ENCODE results near the gene DOK3. TPM values are rescaled to one million over a fixed set of nuclear protein-coding genes. Genes with fewer than 3 reads are reported as not detected.

The DOK3 gene
- total and polyA plus RNA-seq, 4 donors = 15.6 to 146 (median 47.8) TPM

DNA sequence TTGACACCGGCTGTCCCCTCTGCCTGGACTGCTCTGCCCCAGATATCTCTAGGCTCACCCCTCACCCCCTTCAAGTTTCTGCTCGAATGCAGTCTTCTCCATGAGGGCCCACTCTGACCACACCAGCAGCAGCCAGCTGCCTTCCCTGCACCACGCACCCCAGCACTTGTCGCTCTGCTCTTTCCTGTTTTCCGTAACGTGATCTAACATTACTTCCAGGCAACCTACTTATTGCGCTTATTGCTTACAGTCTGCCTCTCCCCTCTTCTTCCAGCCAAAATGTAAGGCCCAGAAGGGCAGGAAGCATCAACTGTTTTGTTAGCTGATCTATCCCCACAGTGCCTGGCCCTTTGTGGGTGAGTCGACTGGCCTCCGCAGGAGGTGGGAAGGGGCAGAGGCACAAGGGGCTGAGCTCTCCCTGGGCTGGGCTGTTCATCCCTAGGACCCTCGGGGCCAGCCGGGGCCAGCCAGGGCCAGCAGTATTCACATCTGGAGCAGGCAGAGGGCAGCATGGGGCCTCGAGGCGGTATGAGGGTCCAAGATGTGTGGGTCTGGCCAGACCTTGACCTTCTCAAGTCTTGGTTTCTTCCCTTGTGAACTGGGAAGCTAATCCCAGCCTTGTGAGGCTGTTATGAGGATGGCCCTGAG is 24.6 kb downstream of the DOK3 start:
- WGBS, 2 donors = 76 to 79% methylated on average over 13 of the region's 13 CpGs
- no peak for DNase-seq

GRCh38 chr5:177483994-177484901 is 25.4 kb downstream of the DOK3 start:
- DNase-seq = no peak
- peaks cover 0 to 50% (median 23%) of the 10 kb centered on the region in 4 donors for H3K36me3 ChIP-seq (ENCODE audit: control insufficient read depth in 4 of 4, insufficient read depth in 4 of 4, low read length in 4 of 4)
- no peak overlapping the region for H3K4me3 ChIP-seq
- no peak for TF ChIP-seq CTCF (IDR thresholded peaks at IDR 0.05; ENCODE audit: control extremely low read depth, extremely low read depth)
- WGBS, 2 donors = 93% methylated on average over 22 of the region's 22 CpGs
- H3K27me3 ChIP-seq (ENCODE audit: control insufficient read depth in 3 of 3, insufficient read depth in 3 of 3, low read length in 2 of 3) = no peaks in the 10 kb centered on the region
- peaks cover 0 to 9% (median 4%) of the 10 kb centered on the region in 5 donors for H3K4me1 ChIP-seq (ENCODE audit: control insufficient read depth in 5 of 5, insufficient read depth in 5 of 5, low read length in 5 of 5)
- peaks cover 0 to 3% (median 0%) of the 10 kb centered on the region in 4 donors for H3K9me3 ChIP-seq (ENCODE audit: control insufficient read depth in 4 of 4, insufficient read depth in 3 of 4, low read length in 3 of 4)
- H3K9ac ChIP-seq (ENCODE audit: insufficient read depth in 1 of 2, low read length in 2 of 2) = no peak overlapping the region
- H3K27ac ChIP-seq (ENCODE audit: low read depth in 1 of 2, low read length in 1 of 2) = no peak overlapping the region
- no peak for ATAC-seq (ENCODE audit: insufficient read depth, low FRiP score)

More for the DNA sequence above, 24.6 kb downstream of the DOK3 start:
- H3K9me3 ChIP-seq (ENCODE audit: control insufficient read depth in 4 of 4, insufficient read depth in 3 of 4, low read length in 3 of 4) = peaks cover 0 to 3% (median 0%) of the 10 kb centered on the region in 4 donors
- H3K27ac ChIP-seq (ENCODE audit: low read depth in 1 of 2, low read length in 1 of 2) = no peak overlapping the region
- peaks cover 0 to 54% (median 27%) of the 10 kb centered on the region in 4 donors for H3K36me3 ChIP-seq (ENCODE audit: control insufficient read depth in 4 of 4, insufficient read depth in 4 of 4, low read length in 4 of 4)
- H3K4me1 ChIP-seq (ENCODE audit: control insufficient read depth in 5 of 5, insufficient read depth in 5 of 5, low read length in 5 of 5) = peaks cover 0 to 2% (median 0%) of the 10 kb centered on the region in 5 donors
- no peak for TF ChIP-seq CTCF (IDR thresholded peaks at IDR 0.05; ENCODE audit: control extremely low read depth, extremely low read depth)
- H3K4me3 ChIP-seq = no peak overlapping the region
- ATAC-seq (ENCODE audit: insufficient read depth, low FRiP score) = no peak
- H3K27me3 ChIP-seq (ENCODE audit: control insufficient read depth in 3 of 3, insufficient read depth in 3 of 3, low read length in 2 of 3) = no peaks in the 10 kb centered on the region
- H3K9ac ChIP-seq (ENCODE audit: insufficient read depth in 1 of 2, low read length in 2 of 2) = no peak overlapping the region

- 96 to 98% methylated on average over 9 of the region's 9 CpGs for WGBS, 2 donors
- no peak for ATAC-seq (ENCODE audit: insufficient read depth, low FRiP score)
- Histone ChIP-seq H3K9ac (ENCODE audit: insufficient read depth in 1 of 2, low read length in 2 of 2) (no peak overlapping the region), H3K4me1 (ENCODE audit: control insufficient read depth in 5 of 5, insufficient read depth in 5 of 5, low read length in 5 of 5) (peaks cover 3 to 16% (median 9%) of the 10 kb centered on the region in 5 donors), H3K4me3 (no peak overlapping the region), H3K9me3 (ENCODE audit: control insufficient read depth in 4 of 4, insufficient read depth in 3 of 4, low read length in 3 of 4) (peaks cover 0 to 3% (median 0%) of the 10 kb centered on the region in 4 donors), H3K27ac (ENCODE audit: low read depth in 1 of 2, low read length in 1 of 2) (no peak overlapping the region), H3K27me3 (ENCODE audit: control insufficient read depth in 3 of 3, insufficient read depth in 3 of 3, low read length in 2 of 3) (no peaks in the 10 kb centered on the region), H3K36me3 (ENCODE audit: control insufficient read depth in 4 of 4, insufficient read depth in 4 of 4, low read length in 4 of 4) (peaks cover 0 to 39% (median 17%) of the 10 kb centered on the region in 4 donors)
- DNase-seq = no peak
- TF ChIP-seq CTCF (IDR thresholded peaks at IDR 0.05; ENCODE audit: control extremely low read depth, extremely low read depth) = no peak
Measured at GRCh38 chr5:177483042-177483441, 26.6 kb downstream of the DOK3 start.
